Measurements from ENCODE around the gene CELSR2.

GRCh38 chr1:109210058-109210457, 39.3 kb upstream of the CELSR2 start:
- TF ChIP-seq CTCF (IDR thresholded peaks at IDR 0.05) (no peak), POLR2A (IDR thresholded peaks at IDR 0.05) (no peak)

All from lower leg skin (tissue), 3 donors.